IMR-90 (cell line): ENCODE data around the gene MUC6. TPM values are rescaled to one million over a fixed set of nuclear protein-coding genes. Genes with fewer than 3 reads are reported as not detected.
A peak's percentile ranks its signal among the peaks of the same experiment; 100 is the strongest.

Source experiments
- ATAC-seq: fragments of 200-7000 bp; cut with Tn5 transposase; 2 replicates; pipeline ENCODE4 v1.9.1; 2020; ENCODE audit warnings: low read depth, mild to moderate bottlenecking, moderate library complexity
- Bru-seq: library from RNA; stranded (reverse); fragments of 400-500 nt; gene quantifications from one replicate; lab custom pipeline; 2021; lab: Mats Ljungman, UMichigan
- BruChase-seq, 2 experiments: library from RNA; stranded (reverse); fragments of 400-500 nt; gene quantifications; one replicate each; lab custom pipeline; 2021; lab: Mats Ljungman, UMichigan
- BruUV-seq: library from RNA; stranded (reverse); fragments of 400-500 nt; replicated peaks from 2 replicates; lab custom pipeline; 2021; lab: Mats Ljungman, UMichigan
- CTCF ChIA-PET: fragments of 300-600 bp; formaldehyde crosslinking; extraction: SDS; loops from one replicate; lab custom pipeline; 2021; ENCODE audit warnings: antibody characterized with exemption; lab: Yijun Ruan, JAX
- POLR2A ChIA-PET: fragments of 300-600 bp; sonication (Branson Sonifier 250); formaldehyde crosslinking; loops from one replicate; lab custom pipeline; 2022; ENCODE audit warnings: antibody characterized with exemption; ENCODE audit not compliant: unreplicated experiment; lab: Charles Lee
- DNase-seq: peaks from one replicate; pipeline ENCODE4 v3.0.0; 2013
- H2AFZ ChIP-seq: replicated peaks from 2 replicates; pipeline ENCODE3; 2013; ENCODE audit warnings: low read length, mild to moderate bottlenecking; ENCODE audit not compliant: poor library complexity
- H2AK5ac ChIP-seq: 2 replicates; pipeline ENCODE4 v1.6.1; 2013; ENCODE audit warnings: low read depth, low read length, inconsistent platforms
- H2AK9ac ChIP-seq: replicated peaks from 2 replicates; pipeline ENCODE3; 2013; ENCODE audit warnings: mild to moderate bottlenecking, low read depth, low read length, moderate library complexity; ENCODE audit not compliant: poor library complexity
- H2BK120ac ChIP-seq: 2 replicates; pipeline ENCODE4 v1.6.1; 2013; ENCODE audit warnings: low read depth, low read length, inconsistent platforms
- H2BK15ac ChIP-seq: 3 replicates; pipeline ENCODE4 v1.6.1; 2013; ENCODE audit warnings: low read depth, low read length, inconsistent platforms
- H2BK20ac ChIP-seq: 2 replicates; pipeline ENCODE4 v1.6.1; 2013; ENCODE audit warnings: low read depth, mild to moderate bottlenecking, inconsistent platforms, low read length, moderate library complexity
- H2BK5ac ChIP-seq: 2 replicates; pipeline ENCODE4 v1.6.1; 2013; ENCODE audit warnings: mild to moderate bottlenecking, low read depth, low read length, inconsistent platforms; ENCODE audit not compliant: poor library complexity, severe bottlenecking
- H3K14ac ChIP-seq: replicated peaks from 2 replicates; pipeline ENCODE4 v1.6.1; 2013; ENCODE audit warnings: low read depth, low read length, inconsistent platforms
- H3K18ac ChIP-seq: 2 replicates; pipeline ENCODE4 v1.6.1; 2013; ENCODE audit warnings: low read depth, low read length, control low read depth
- H3K23ac ChIP-seq: 2 replicates; pipeline ENCODE4 v1.6.1; 2013; ENCODE audit warnings: low read depth, low read length, inconsistent platforms
- H3K27ac ChIP-seq: 2 replicates; pipeline ENCODE4 v1.5.1; 2013; ENCODE audit warnings: mild to moderate bottlenecking, control low read depth, low read length; ENCODE audit not compliant: insufficient read depth
- H3K27me3 ChIP-seq: 2 replicates; pipeline ENCODE4 v1.6.1; 2013; ENCODE audit warnings: low read length; ENCODE audit not compliant: control insufficient read depth, insufficient read depth
- H3K36me3 ChIP-seq: 2 replicates; pipeline ENCODE4 v1.6.1; 2013; ENCODE audit warnings: low read length, mixed read lengths; ENCODE audit not compliant: control insufficient read depth, insufficient read depth
- H3K4ac ChIP-seq: 2 replicates; pipeline ENCODE4 v1.6.1; 2013; ENCODE audit warnings: low read depth, low read length, inconsistent platforms
- H3K4me1 ChIP-seq: 2 replicates; pipeline ENCODE4 v1.6.1; 2013; ENCODE audit warnings: low read length, mixed read lengths; ENCODE audit not compliant: control insufficient read depth, insufficient read depth
- H3K4me2 ChIP-seq: 2 replicates; pipeline ENCODE4 v1.6.1; 2013; ENCODE audit warnings: low read depth, mild to moderate bottlenecking, control low read depth, low read length, moderate library complexity
- H3K4me3 ChIP-seq: 2 replicates; pipeline ENCODE4 v1.5.1; 2013; ENCODE audit warnings: low read depth, mild to moderate bottlenecking, control low read depth, low read length, moderate library complexity; ENCODE audit not compliant: insufficient read depth
- H3K56ac ChIP-seq: 2 replicates; pipeline ENCODE4 v1.6.1; 2013; ENCODE audit warnings: low read length, inconsistent platforms; ENCODE audit not compliant: insufficient read depth; ENCODE audit errors: extremely low read depth
- H3K79me1 ChIP-seq, 2 experiments: 2 replicates each; pipeline ENCODE4 v1.6.1; 2013; ENCODE audit warnings: low read length in 2 of 2, inconsistent platforms in 1 of 2, low read depth in 1 of 2
- H3K9ac ChIP-seq: 2 replicates; pipeline ENCODE4 v1.6.1; 2013; ENCODE audit warnings: low read depth, low read length, control low read depth
- H3K9me1 ChIP-seq: 2 replicates; pipeline ENCODE4 v1.6.1; 2013; ENCODE audit warnings: low read length, inconsistent platforms; ENCODE audit not compliant: insufficient read depth
- H3K9me3 ChIP-seq: 2 replicates; pipeline ENCODE4 v1.6.1; 2013; ENCODE audit warnings: low read length; ENCODE audit not compliant: control insufficient read depth, insufficient read depth
- H4K20me1 ChIP-seq: 2 replicates; pipeline ENCODE4 v1.6.1; 2013; ENCODE audit warnings: low read length, inconsistent platforms; ENCODE audit not compliant: insufficient read depth
- H4K5ac ChIP-seq: 2 replicates; pipeline ENCODE4 v1.6.1; 2013; ENCODE audit warnings: mild to moderate bottlenecking, low read depth, low read length, control low read depth
- H4K8ac ChIP-seq, 2 experiments: 2 replicates each; pipeline ENCODE4 v1.6.1; 2013; ENCODE audit warnings: low read depth in 2 of 2, low read length in 2 of 2, control low read depth in 1 of 2, inconsistent platforms in 1 of 2
- H4K91ac ChIP-seq: 2 replicates; pipeline ENCODE4 v1.6.1; 2013; ENCODE audit warnings: low read depth, low read length, inconsistent platforms; ENCODE audit not compliant: insufficient read depth
- BHLHE40 ChIP-seq: fragments of 150-350 bp; IDR thresholded peaks from 2 replicates; pipeline ENCODE4 v1.6.1; 2016; ENCODE audit warnings: mild to moderate bottlenecking, low read depth, low read length
- CEBPB ChIP-seq: IDR thresholded peaks from 2 replicates; pipeline ENCODE4 v1.6.1; 2012; ENCODE audit warnings: low read depth, low read length, improper control_type of control experiment
- CHD1 ChIP-seq: IDR thresholded peaks from 2 replicates; pipeline ENCODE4 v1.6.1; 2012; ENCODE audit warnings: low read depth, low read length, improper control_type of control experiment
- CTCF ChIP-seq: conservative IDR thresholded peaks from 2 replicates; pipeline ENCODE4 v1.5.1; 2012; ENCODE audit warnings: mild to moderate bottlenecking, low read depth, low read length, improper control_type of control experiment
- FOS ChIP-seq: fragments of 150-350 bp; IDR thresholded peaks from 2 replicates; pipeline ENCODE4 v1.6.1; 2016; ENCODE audit warnings: low read depth, low read length
- MAZ ChIP-seq: IDR thresholded peaks from 2 replicates; pipeline ENCODE4 v1.6.1; 2012; ENCODE audit warnings: low read depth, mild to moderate bottlenecking, low read length, improper control_type of control experiment, moderate library complexity, borderline replicate concordance
- MXI1 ChIP-seq: IDR thresholded peaks from 2 replicates; pipeline ENCODE4 v1.6.1; 2012; ENCODE audit warnings: low read depth, mild to moderate bottlenecking, low read length, moderate library complexity, borderline replicate concordance
- POLR2A ChIP-seq: IDR thresholded peaks from 2 replicates; pipeline ENCODE4 v1.6.1; 2012; ENCODE audit warnings: mild to moderate bottlenecking, low read depth, low read length
- RCOR1 ChIP-seq: IDR thresholded peaks from 2 replicates; pipeline ENCODE4 v1.6.1; 2012; ENCODE audit warnings: mild to moderate bottlenecking, low read length, improper control_type of control experiment; ENCODE audit not compliant: insufficient replicate concordance
- RFX5 ChIP-seq: IDR thresholded peaks from 2 replicates; pipeline ENCODE4 v1.8.0; 2012; ENCODE audit warnings: low read depth, mild to moderate bottlenecking, low read length, moderate library complexity
- SMC3 ChIP-seq: fragments of 150-350 bp; IDR thresholded peaks from 2 replicates; pipeline ENCODE4 v1.6.1; 2016; ENCODE audit warnings: low read depth, mild to moderate bottlenecking, antibody characterized with exemption, low read length, moderate library complexity
- WGBS, 2 experiments: methylation state at CpG; one replicate each; pipeline versions ENCODE4 v1.1.5 to v1.1.7; 2013; ENCODE audit warnings: missing lambda C conversion rate in 2 of 2; ENCODE audit not compliant: insufficient read length in 1 of 2; ENCODE audit errors: extremely low coverage in 2 of 2; 5-methylcytosine and 5-hydroxymethylcytosine counted together
- dilution Hi-C: fragments of 300-500 bp; cut with HindIII; formaldehyde crosslinking; loops from one replicate; pipeline ENCODE4 v1.14.3; 2018; ENCODE audit warnings: low sequenced_read_pairs; ENCODE audit not compliant: unreplicated experiment
- in situ Hi-C: fragments of 300-500 bp; cut with MboI; formaldehyde crosslinking; loops from 3 replicates; pipeline ENCODE4 v1.14.3; 2019; ENCODE audit warnings: low sequenced_read_pairs, inconsistent platforms, mixed read lengths
- intact Hi-C: fragments of 100-400 bp; cut with micrococcal nuclease; formaldehyde crosslinking; loops from 2 replicates; pipeline ENCODE4 v1.10.0; 2022
- long read RNA-seq: library from polyadenylated mRNA; unstranded; transcript quantifications from one replicate; pipeline ENCODE4 v2.0.0, GENCODE V29; 2021; ENCODE audit not compliant: unreplicated experiment
- polyA plus RNA-seq, 3 experiments: library from polyadenylated mRNA; depleted of rRNA; stranded (reverse); fragments of >200 nt; gene quantifications; 2 replicates each; pipeline ENCODE4 v1.2.3, GENCODE V29; 2012; ENCODE audit warnings: low replicate concordance in 1 of 3
- total RNA-seq: library from RNA; depleted of rRNA; stranded (reverse); fragments of >200 nt; gene quantifications from 2 replicates; pipeline ENCODE4 v1.2.3, GENCODE V29; 2012; rRNA removed

The MUC6 gene, protein sequence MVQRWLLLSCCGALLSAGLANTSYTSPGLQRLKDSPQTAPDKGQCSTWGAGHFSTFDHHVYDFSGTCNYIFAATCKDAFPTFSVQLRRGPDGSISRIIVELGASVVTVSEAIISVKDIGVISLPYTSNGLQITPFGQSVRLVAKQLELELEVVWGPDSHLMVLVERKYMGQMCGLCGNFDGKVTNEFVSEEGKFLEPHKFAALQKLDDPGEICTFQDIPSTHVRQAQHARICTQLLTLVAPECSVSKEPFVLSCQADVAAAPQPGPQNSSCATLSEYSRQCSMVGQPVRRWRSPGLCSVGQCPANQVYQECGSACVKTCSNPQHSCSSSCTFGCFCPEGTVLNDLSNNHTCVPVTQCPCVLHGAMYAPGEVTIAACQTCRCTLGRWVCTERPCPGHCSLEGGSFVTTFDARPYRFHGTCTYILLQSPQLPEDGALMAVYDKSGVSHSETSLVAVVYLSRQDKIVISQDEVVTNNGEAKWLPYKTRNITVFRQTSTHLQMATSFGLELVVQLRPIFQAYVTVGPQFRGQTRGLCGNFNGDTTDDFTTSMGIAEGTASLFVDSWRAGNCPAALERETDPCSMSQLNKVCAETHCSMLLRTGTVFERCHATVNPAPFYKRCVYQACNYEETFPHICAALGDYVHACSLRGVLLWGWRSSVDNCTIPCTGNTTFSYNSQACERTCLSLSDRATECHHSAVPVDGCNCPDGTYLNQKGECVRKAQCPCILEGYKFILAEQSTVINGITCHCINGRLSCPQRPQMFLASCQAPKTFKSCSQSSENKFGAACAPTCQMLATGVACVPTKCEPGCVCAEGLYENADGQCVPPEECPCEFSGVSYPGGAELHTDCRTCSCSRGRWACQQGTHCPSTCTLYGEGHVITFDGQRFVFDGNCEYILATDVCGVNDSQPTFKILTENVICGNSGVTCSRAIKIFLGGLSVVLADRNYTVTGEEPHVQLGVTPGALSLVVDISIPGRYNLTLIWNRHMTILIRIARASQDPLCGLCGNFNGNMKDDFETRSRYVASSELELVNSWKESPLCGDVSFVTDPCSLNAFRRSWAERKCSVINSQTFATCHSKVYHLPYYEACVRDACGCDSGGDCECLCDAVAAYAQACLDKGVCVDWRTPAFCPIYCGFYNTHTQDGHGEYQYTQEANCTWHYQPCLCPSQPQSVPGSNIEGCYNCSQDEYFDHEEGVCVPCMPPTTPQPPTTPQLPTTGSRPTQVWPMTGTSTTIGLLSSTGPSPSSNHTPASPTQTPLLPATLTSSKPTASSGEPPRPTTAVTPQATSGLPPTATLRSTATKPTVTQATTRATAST (N-terminal part only)
- not detected in 2 replicates for total RNA-seq
- polyA plus RNA-seq (2012; rRNA removed), result not detected in 2 replicates
- not detected in 2 replicates for polyA plus RNA-seq (2012; cell fraction: cytosol; rRNA removed)
- not detected in 2 replicates for polyA plus RNA-seq (2012; cell fraction: nucleus; rRNA removed; ENCODE audit: low replicate concordance)
- percentile 7 among the genes with signal in this experiment for Bru-seq, nascent RNA
- percentile 16 among the genes with signal in this experiment for BruChase-seq, experiment 1, labeled RNA remaining after a 6-hour chase
- BruChase-seq, experiment 2, labeled RNA remaining after a 2-hour chase, result percentile 6 among the genes with signal in this experiment
- long read RNA-seq, result 0 reads

GRCh38 chr11:1036303-1036923 lies at the start of gene MUC6:
TSS of gene MUC6 (minus strand) at chr11:1036718. CDS start at chr11:1036655, 63 bp downstream.
- in situ Hi-C loops (no loop called here), intact Hi-C loops (no loop called here), dilution Hi-C loops (no loop called here)
- H3K23ac ChIP-seq, result no peak within 1 kb of the TSS
- no peak within 1 kb of the TSS for H3K4me3 ChIP-seq
- no peak within 1 kb of the TSS for H3K56ac ChIP-seq
- H3K27ac ChIP-seq, result no peak within 1 kb of the TSS
- CTCF ChIA-PET, result no interaction called here
- DNase-seq (no peak), ATAC-seq (0 out of 2 replicates have a peak, but pooled peaks have one; percentile 21)
- no peaks in the 10 kb centered on the region for H3K4me1 ChIP-seq
- 63% methylated on average over 20 of the region's 42 CpGs; no CpG with 5 or more reads in 1 of the 2 experiments for WGBS, 2 experiments
- POLR2A ChIA-PET, result no interaction called here
- no peak within 1 kb of the TSS for H2BK20ac ChIP-seq
- H4K20me1 ChIP-seq, result peaks cover 6% of the 10 kb centered on the region; the same call in 1 of the 2 replicates
- no peaks in the 10 kb centered on the region for H3K36me3 ChIP-seq
- no peak within 1 kb of the TSS for H3K18ac ChIP-seq
- no peak within 1 kb of the TSS for H2AFZ ChIP-seq
- H3K4me2 ChIP-seq, result no peak within 1 kb of the TSS
- no peaks in the 10 kb centered on the region for H3K9me3 ChIP-seq
- no peak within 1 kb of the TSS for H2BK15ac ChIP-seq
- H3K27me3 ChIP-seq, result peaks cover 4% of the 10 kb centered on the region; the same call in 1 of the 2 replicates
- no peaks in the 10 kb centered on the region for H3K9me1 ChIP-seq
- no peak within 1 kb of the TSS for H4K5ac ChIP-seq
- no peak within 1 kb of the TSS for H4K8ac ChIP-seq
- H3K4ac ChIP-seq, result no peak within 1 kb of the TSS
- no peak within 1 kb of the TSS for H2BK5ac ChIP-seq
- no peak within 1 kb of the TSS for H3K9ac ChIP-seq
- H4K91ac ChIP-seq, result no peak within 1 kb of the TSS
- H2AK9ac ChIP-seq, result no peak within 1 kb of the TSS
- no peak within 1 kb of the TSS for H3K14ac ChIP-seq
- H2BK120ac ChIP-seq, result no peak within 1 kb of the TSS
- BruUV-seq, result no TSS peak
- no peaks in the 10 kb centered on the region for H3K79me1 ChIP-seq
- no peak within 1 kb of the TSS for H2AK5ac ChIP-seq
- no peak for TF ChIP-seq FOS
- TF ChIP-seq RFX5, result no peak
- no peak for TF ChIP-seq MXI1
- no peak for TF ChIP-seq MAZ
- TF ChIP-seq CEBPB, result no peak
- no peak for TF ChIP-seq BHLHE40
- TF ChIP-seq CTCF, result no peak
- no peak for TF ChIP-seq RCOR1
- no peak for TF ChIP-seq CHD1
- TF ChIP-seq POLR2A, result no peak
- no peak for TF ChIP-seq SMC3
